Head of caudate nucleus (tissue), 42 donors: ENCODE results near the gene LTB4R.
A peak's percentile ranks its signal among the peaks of the same experiment; 100 is the strongest.

Experiments
- DNase-seq, 42 donors: peaks; one replicate each; pipeline versions ENCODE4 v3.0.0 to v3.0.0-alpha.2; 2020 to 2021; ENCODE audit warnings: mixed read lengths in 7 of 42
- intact Hi-C: fragments of 100-400 bp; cut with DNase I; formaldehyde crosslinking; loops from one replicate; pipeline ENCODE4 v1.15.0; 2022

LTB4R gene

DNA sequence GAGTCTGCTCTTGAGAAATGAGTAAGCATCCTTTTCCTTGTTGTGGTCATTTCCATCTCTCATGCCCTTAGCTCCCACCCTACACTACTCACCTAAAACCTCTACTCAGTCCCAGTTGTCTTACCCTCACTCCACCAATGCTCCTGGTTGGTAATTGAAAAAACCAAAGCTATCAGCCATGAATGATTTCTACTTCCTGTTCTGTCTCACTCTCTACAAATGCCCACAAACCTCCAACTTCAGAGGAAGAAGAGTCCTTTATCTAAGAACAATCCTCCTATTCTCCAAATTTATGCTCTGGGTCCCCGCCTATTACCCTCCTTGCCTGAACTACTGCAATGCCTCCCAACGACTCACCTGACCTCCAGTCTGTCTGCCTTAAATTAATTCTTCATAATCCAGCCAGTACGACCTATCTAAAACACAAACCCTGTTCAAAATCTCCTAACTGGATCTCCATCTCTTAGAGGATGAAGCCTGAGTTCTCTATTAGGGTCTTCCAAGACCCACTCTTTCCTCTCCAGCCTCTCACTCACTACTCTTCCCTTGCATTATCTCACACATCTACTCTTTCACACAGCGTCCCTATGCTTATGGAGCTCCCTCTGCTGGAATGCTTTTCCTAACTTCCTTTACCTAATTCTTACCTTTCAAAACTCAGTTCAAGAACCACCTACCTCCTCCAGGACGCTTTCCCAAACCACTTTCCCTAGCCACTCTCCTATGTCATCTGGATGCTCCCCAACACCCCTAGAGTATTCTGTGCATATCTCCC lies 13.9 kb upstream of the LTB4R start:
- intact Hi-C loops, result loop anchor here (5.0 kb wide), 1 partner anchor 55 kb away; the partner anchor contains the start of gene TINF2
- DNase-seq, result no peak

DNA sequence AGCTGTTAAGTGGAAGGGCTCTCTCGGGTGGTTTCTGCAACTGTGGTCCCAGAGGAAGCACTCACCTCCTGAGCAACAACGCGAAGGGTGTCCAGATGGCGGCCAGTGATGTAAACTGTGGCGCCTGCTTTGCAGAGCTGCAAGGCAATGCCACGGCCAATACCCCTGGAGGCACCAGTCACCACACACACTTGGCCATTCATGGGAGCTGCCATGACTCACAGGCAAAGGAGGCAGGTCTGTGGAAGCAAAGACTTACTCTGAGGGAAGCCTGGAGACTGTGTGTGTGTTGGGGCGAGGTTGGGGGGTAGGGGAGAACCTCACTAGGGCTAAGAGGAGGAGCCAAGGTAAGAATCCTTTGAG lies 12.4 kb upstream of the LTB4R start:
- intact Hi-C loops, result loop anchor here (5.0 kb wide), 1 partner anchor 57 kb away; the partner anchor contains the start of gene TINF2
- DNase-seq, result peak in 1 of 42 donors; percentile 57

DNA sequence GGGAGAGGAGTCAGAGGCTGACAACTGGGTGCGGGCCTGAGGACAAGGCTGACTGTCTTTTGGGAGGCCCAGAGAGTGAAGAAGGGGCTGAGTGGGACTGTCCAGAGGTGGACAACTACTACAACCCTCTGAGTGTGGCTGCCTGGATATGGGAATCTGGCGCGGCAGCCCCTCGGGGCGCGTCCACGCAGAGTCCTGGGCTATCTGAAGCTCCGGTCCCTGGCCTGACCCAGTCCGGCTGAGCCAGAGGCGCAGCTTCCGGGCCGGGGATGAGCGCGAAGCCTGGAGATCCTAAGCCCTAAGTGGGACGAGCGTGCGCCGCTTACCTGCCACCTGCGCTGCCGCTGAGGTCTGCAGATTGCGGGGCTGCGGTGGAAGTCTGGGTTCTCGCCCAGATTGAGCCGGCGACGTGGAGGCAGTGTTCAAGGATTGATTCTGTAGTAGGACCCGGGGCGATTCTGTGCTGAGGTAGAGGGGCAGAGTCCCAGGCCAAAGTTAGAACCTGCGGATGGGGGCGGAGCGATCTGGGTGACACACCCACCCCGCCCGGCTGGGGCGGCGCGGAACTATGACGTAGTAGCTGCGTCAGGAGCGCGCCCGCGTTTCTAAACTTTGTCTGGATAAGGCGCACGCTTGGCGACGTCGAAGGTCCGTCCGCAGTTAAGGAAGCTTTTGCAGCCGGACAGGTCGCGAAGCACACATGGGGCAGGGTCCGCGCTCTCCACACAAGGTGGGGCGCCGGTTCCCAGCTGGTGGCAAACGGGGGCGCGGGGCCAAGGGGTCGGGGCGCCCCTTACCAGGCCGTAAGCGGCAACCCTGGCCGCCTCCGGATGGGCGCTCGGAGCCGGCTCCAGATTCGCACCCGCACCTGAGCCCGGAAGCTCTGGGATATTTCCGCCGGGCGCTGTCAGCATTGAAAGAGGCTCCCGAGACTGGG lies 11.8 kb upstream of the LTB4R start, which contains the start of the genes DHRS1 and NOP9:
DHRS1 (minus strand) TSS at position 526 of the 937 bp plus-strand sequence. CDS start 674 bp downstream, outside the sequence.
NOP9 (plus strand) TSS at position 596 of the 937 bp plus-strand sequence; CDS start at position 701, 105 bp downstream.
- peak; percentile 85 to 97 (median 94) for DNase-seq
- intact Hi-C loops, result loop anchor here (5.0 kb wide), 1 partner anchor 57 kb away; the partner anchor contains the start of gene TINF2

DNA sequence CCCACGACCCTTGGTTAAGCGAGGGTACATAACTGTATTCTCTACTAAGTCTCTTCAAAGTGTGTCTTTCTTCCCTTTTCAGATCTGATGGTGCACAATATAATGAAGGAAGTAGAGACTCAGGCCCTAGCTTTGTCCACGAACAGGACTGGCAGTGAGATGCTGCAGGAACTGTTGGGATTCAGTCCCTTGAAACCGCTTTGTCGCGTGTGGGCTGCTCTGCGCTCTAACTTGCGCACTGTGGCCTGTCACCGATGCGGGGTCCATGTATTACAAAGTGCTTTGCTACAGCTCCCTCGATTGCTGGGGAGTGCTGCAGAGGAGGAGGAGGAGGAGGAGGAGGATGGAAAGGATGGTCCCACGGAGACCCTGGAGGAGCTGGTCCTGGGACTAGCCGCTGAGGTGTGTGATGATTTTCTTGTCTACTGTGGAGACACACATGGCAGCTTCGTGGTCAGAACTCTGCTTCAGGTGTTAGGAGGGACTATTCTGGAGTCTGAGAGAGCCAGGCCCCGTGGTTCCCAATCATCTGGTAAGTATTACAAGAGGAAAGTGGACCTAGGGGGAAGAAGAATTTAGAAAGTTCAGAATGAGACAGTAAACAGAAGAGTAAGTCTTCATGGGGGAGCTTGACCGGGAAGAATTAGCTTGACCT lies 10.8 kb upstream of the LTB4R start:
- no peak for DNase-seq
- intact Hi-C loops, result no loop called here

DNA sequence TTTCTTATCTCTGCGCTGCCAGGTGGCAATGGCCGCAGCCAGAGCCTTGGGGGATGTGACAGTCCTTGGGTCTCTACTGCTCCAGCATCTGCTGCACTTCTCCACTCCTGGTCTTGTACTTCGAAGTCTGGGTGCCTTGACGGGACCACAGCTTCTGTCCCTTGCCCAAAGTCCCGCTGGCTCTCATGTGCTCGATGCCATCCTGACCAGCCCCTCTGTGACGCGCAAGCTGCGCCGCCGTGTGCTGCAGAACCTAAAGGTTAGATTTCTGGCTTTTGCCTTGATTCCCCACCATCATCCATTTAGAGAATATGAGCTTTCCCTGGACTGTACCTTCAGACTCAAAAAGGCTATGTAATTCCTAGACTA lies 7.3 kb upstream of the LTB4R start:
- DNase-seq, result no peak
- intact Hi-C loops, result no loop called here

DNA sequence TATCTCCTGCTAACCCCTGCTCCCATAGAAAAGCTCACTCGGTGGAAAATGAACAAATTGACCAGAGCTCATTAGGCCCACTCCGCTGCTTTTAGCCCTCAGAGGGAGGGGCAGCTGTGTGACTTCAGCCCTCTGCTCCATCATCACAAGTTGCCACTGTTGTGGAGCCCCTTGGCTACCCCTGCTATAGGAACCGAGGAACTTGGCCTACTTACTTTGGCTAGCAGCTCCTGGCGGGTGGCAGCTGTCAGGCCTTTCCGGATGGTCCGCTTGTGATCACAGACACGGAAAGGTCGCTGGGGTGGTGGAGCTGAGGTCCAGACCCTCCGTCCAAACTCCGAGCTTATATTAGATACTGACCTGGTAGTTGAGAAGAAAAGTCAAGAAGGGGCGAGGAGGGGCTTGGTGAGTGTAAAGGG lies 4.1 kb upstream of the LTB4R start:
- DNase-seq, result no peak
- intact Hi-C loops, result no loop called here

DNA sequence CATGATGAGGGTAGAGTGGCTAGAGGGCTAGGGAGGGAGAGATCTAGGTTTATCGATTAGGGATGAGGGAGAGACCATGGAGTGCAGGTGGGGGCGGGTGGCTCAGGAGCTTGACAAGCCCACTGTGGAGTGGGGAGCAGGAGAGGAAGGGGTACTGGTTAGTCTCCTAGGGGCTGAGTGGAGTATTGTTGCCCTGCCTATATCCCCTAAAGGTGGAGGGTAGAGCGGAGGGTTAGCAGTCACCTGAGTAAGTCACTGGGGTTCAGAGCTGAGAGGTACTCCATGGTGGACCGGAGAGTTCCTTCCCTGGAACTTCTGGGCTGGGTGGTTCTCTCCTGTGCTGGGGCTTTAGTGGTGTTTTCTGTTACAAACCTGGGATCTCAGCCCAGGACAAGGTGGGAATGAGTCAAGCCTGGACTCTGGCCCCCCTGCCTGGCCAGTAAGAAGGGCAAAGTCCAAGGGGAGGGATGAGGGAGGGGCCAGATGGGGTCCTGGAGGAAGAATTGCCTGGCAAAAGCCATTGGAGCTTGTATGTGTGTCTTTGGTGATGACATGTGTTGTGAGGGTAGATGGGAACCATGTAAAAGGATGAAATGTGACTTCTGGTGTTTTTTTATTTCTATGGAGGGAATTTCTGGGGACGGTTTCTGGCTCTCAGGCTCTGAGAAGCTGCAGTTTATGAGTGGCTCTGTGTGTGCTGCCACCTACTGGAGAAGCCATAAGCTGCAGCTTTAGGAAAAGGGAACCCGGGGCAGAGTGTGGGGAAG lies 3.5 kb upstream of the LTB4R start, which contains the start of gene CIDEB:
CIDEB (minus strand) TSS at position 403 of the 767 bp plus-strand sequence; CDS start at position 284, 119 bp downstream.
- DNase-seq, result peak in 37 of 42 donors; percentile 18 to 86 (median 68)
- intact Hi-C loops, result no loop called here

DNA sequence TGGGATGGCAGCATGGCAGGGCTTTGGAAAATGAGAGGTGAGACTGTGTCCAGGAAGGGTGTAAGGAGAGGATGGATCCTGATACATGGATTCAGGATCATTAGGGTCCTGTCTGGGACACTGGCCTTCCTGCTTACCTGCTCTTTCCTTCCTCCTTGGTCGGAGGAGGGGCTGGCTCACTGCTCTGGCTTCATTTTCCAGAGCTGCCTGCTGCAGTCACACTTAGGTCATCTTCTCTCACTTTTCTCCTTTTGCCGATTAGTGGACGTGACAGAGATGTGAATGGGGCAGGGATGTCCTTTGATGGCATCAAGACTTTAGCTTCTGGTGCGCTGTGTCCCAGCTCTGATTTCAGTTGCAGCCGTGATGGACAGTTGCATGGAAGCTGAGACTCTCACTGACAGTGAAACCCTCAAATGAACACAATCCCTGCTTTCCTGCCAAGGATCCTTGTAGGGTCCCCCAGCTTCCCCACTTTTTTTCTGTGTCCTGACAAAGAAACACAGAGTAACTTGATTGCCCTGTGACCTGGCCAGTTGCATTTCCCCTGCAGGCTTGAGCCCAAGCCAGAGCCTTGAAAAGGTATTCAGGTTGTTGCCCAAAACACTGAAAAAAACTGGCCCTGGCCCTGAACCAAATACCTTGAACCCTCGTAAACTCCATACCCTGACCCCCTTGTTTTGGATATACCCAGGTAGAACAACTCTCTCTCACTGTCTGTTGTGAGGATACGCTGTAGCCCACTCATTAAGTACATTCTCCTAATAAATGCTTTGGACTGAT lies 2.8 kb upstream of the LTB4R start:
- intact Hi-C loops, result no loop called here
- DNase-seq, result no peak

DNA sequence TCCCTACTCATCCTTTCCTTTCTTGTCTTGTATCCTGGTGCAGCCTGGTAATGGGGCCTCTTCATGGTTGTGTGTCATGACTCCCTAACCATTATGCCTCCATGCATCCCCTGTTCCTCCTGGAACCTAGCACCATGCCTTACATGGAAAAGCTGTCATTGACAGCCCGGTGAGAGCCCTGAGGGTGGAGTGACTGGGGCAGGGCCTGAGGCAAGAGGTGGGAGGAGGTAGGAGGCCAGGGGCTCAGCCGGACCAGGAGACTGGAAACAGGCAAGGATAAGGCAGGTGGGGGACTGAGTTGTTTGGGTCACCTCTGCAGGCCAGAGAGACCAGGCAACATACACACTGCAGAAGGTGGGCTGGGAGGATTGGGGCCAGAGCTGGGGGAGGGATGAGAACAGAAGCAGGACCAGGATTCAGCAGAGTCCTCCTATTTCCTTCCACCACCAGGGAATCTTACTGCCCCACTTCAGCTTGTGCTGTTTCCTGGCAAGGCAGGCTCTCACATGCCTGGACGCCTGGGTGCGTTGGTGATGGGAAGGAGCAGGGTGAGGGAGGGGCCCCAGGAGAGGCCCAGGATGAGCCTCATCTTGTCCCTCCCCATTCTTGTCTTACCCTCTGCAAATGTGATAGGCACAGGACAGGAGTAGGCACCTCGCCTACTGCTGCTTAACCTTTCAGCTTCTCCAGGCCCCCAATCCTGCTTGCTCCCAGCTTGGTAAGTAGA lies 1.6 kb upstream of the LTB4R start, which contains the start of gene LTB4R2:
LTB4R2 (plus strand) TSS at position 603 of the 727 bp plus-strand sequence. CDS start 525 bp downstream, outside the sequence.
- no peak for DNase-seq

DNA sequence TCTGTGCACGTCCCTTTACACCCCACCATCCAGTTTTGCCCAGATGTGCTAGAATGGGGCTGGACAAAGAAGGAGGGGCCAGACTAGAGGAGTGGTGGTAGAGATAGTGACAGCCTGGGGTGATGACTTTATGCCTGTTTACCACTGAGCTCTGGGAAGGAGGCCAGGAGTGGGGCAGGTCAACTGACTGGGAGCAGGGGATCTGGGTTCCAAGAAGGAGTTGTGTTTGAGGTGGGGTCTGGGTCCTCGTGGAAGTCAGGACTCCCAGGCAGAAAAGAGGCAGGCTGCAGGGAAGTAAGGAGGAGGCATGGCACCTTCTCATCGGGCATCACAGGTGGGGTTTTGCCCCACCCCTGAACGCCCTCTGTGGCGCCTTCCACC lies 1.0 kb upstream of the LTB4R start:
- intact Hi-C loops, result no loop called here
- no peak for DNase-seq

More for the DNA sequence above, 1.6 kb upstream of the LTB4R start, which contains the start of gene LTB4R2:
- intact Hi-C loops, result no loop called here

DNA sequence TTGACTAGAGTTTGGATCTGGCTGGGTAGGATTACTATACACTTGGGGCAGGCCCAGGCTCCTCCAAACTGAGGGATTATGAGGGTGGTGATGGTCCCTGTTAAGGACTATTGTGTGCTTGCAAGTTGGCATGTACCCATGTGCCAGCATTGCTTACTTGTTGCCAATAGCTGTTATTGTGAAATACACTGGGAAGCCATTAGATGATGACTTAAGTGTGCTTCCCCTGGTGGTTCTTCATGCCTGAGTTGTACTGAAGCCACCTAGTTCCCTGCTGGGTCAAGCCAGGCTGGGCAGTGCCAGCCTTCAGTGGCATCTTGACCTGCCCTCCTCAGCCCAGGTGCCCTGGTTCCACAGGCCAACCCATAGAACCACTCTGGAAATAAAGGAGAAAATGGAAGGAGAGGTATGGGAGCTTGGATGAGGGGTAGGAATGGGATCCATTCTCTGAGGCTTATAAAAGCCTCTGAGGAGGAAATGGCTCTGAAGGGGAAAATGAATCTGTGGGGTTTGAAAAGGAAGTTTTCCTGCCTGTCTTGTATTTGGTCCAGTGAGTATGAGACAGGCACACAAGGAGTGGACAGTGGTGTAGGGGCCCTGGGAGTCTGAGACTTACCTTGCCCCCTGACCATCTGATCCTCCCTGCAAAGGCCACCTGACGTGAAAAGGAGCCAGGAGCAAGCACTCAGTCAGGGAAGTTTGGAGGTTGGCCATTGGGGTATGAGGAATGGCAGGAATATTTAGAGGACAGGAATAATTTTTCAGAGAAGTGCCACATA lies 724 bp downstream of the LTB4R start:
- DNase-seq, result no peak
- intact Hi-C loops, result no loop called here

DNA sequence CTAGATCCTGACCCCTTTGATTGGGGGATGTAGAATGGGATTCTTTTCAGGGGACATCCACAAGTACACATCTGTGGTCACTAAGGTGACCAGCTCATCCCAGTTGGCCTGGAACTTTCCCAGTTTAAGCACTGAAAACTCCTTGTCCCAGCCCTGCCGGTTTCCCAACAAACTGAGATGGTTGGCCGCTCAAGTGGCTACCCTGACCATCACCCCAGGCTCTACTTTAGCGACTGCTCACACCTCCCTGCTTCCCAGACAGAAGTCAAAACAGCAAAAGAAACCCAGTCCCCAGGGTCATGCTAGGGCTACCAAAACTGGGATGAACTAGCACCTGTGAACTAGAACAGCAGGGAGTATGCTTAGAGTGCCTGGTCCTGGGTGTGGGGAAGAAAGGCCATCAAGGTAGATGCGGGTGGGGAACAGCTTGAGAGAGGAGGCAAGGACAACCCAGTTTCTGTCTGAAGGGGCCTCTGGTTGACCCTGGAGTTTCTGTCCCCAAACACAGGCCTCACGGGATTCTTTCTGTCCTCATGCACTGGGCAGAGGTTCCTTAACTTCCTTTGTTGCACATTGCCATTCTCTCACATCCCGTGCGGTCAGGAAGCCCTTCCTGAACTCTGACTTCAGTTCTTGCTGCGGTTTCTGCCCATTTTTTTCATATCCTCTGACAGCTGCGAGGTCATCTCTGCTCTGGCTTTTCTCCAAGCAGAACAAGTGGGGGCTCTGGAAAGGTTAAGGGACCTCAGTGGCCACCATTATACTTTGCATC lies 1.6 kb downstream of the LTB4R start:
- intact Hi-C loops, result no loop called here
- DNase-seq, result peak in 9 of 42 donors; percentile 25 to 58 (median 41)

DNA sequence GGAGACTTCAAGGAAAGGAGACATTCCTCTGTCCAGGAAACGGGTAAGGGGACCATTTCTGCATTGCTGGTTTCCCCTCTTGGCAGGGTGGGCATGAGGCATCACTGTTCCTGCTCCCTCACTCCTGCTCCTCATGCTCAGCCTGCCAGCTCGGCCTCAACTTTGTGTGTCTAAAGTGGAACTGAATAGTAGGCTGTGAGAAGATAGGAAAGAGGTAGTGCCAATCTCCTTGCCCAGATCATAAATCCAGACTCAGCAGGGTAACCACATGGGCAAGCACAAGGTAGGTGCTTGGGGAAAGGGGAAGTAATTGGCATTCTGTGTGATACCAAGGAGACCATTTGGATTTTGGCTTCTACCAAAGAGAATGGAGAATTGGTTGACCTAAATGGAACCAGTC lies 2.6 kb downstream of the LTB4R start:
- DNase-seq, result no peak
- intact Hi-C loops, result no loop called here

DNA sequence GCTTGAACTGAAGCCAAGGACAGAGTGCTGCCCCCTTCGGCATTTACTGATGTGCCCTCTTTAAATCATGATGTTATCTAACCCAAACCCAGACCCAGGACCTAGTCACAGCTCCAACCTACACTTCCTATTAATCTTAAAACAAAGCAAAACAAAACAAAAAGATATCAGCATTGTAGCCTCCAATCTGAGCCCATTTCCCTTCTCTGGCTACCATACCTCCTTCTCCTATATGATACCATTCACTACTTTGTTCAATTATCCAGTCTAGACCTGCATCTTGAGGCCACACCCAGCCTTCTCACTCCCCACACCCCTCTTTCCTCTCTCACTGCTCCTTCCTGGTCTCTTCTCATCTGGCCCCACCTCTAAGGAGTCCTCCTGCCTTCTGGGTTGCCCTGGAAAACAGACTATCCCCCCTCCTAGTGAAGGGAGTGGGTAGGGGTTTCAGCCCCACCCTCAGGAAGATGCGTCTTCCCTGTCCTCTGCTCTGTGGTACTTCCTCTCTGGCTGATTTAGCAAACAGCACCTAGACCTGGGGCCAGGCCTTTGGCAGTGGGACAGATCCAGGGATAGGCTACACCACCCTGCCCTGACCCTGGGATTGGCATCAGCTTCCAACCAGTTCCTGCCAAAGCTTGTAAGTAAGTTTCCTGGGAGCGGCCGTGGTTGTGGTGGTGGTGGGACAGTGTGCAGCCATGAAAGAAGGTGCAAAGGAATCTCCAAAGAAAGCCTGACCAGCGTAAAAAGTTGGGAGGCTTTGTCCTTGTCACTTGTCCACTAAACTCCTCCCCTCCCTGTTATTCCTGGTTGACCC lies 3.3 kb downstream of the LTB4R start:
- intact Hi-C loops, result no loop called here
- no peak for DNase-seq
